GM21515 (cell line): ENCODE measurements around the gene MCU.

ENCODE experiments used
- ATAC-seq: cut with Tn5 transposase; IDR thresholded peaks from one replicate; pipeline ENCODE4 v1.9.1; 2021; ENCODE audit not compliant: unreplicated experiment

Gene MCU

GRCh38 chr10:72800000-72800740, 108.2 kb downstream of the MCU start:
- ATAC-seq = no peak

- no peak for ATAC-seq
These were observed 108.8 kb downstream of the MCU start for GRCh38 chr10:72800741-72801092.

- ATAC-seq = no peak
These were observed 109.4 kb downstream of the MCU start for GRCh38 chr10:72801263-72801868.

- no peak for ATAC-seq
These were observed 110.4 kb downstream of the MCU start for GRCh38 chr10:72802332-72802731.

- ATAC-seq = no peak
These were observed 111.0 kb downstream of the MCU start for GRCh38 chr10:72802763-72803505.

GRCh38 chr10:72808001-72808400, 116.1 kb downstream of the MCU start:
- no peak for ATAC-seq

GRCh38 chr10:72809006-72809405, 117.1 kb downstream of the MCU start:
- no peak for ATAC-seq

- no peak for ATAC-seq
These were observed 119.0 kb downstream of the MCU start for GRCh38 chr10:72810976-72811375.

GRCh38 chr10:72812415-72812752, 120.4 kb downstream of the MCU start:
- ATAC-seq = no peak

- ATAC-seq = no peak
These were observed 120.9 kb downstream of the MCU start for GRCh38 chr10:72812753-72813430.

GRCh38 chr10:72814099-72814790, 122.3 kb downstream of the MCU start:
- ATAC-seq = no peak

GRCh38 chr10:72816565-72816964, 124.6 kb downstream of the MCU start:
- no peak for ATAC-seq

- ATAC-seq = no peak
These were observed 126.1 kb downstream of the MCU start for GRCh38 chr10:72818076-72818475.

GRCh38 chr10:72819053-72819452, 127.1 kb downstream of the MCU start:
- ATAC-seq = no peak

GRCh38 chr10:72821606-72822005, 129.7 kb downstream of the MCU start:
- ATAC-seq = no peak

- no peak for ATAC-seq
These were observed 130.5 kb downstream of the MCU start for GRCh38 chr10:72822342-72822986.

- ATAC-seq = no peak
These were observed 133.2 kb downstream of the MCU start for GRCh38 chr10:72825163-72825562.

GRCh38 chr10:72826346-72826745, 134.4 kb downstream of the MCU start:
- no peak for ATAC-seq

- no peak for ATAC-seq
These were observed 136.4 kb downstream of the MCU start for GRCh38 chr10:72828294-72828693.

- no peak for ATAC-seq
These were observed 138.7 kb downstream of the MCU start for GRCh38 chr10:72830625-72831024.
